HepG2 (cell line): ENCODE results near the gene ZNF384. TPM values are rescaled to one million over a fixed set of nuclear protein-coding genes. Genes with fewer than 3 reads are reported as not detected.
A peak's percentile ranks its signal among the peaks of the same experiment; 100 is the strongest.

Source experiments
- AGO1 ChIP-seq: fragments of 200-400 bp; formaldehyde crosslinking; IDR thresholded peaks from 2 replicates; pipeline ENCODE4 v1.6.1; 2017; ENCODE audit warnings: mild to moderate bottlenecking, low read depth, low read length, moderate library complexity; ENCODE audit not compliant: poor library complexity, severe bottlenecking
- CAMTA2 ChIP-seq: sonication (generic); formaldehyde crosslinking; IDR thresholded peaks from 2 replicates; pipeline ENCODE4 v1.4.0; 2020; ENCODE audit warnings: mild to moderate bottlenecking, missing genetic modification reagents, borderline replicate concordance
- CEBPZ ChIP-seq: IDR thresholded peaks from 2 replicates; pipeline ENCODE4 v1.6.1; 2012; ENCODE audit warnings: low read length, improper control_type of control experiment
- CREB3 ChIP-seq: sonication (generic); formaldehyde crosslinking; IDR thresholded peaks from 2 replicates; pipeline ENCODE4 v1.5.0; 2020; ENCODE audit warnings: missing genetic modification reagents
- GMEB1 ChIP-seq: sonication (generic); formaldehyde crosslinking; IDR thresholded peaks from 2 replicates; pipeline ENCODE4 v1.5.1; 2020; ENCODE audit warnings: missing genetic modification reagents, mild to moderate bottlenecking, borderline replicate concordance
- HNF4A ChIP-seq: sonication (generic); formaldehyde crosslinking; IDR thresholded peaks from 2 replicates; pipeline ENCODE4 v1.4.0; 2020; ENCODE audit warnings: missing genetic modification reagents
- MEIS1 ChIP-seq: sonication (generic); formaldehyde crosslinking; IDR thresholded peaks from 2 replicates; pipeline ENCODE4 v1.9.0; 2021; ENCODE audit warnings: mild to moderate bottlenecking, missing genetic modification reagents, moderate library complexity, borderline replicate concordance
- MLX ChIP-seq: IDR thresholded peaks from 2 replicates; pipeline ENCODE4 v1.6.1; 2016
- PBX2 ChIP-seq: IDR thresholded peaks from 2 replicates; pipeline ENCODE4 v1.6.1; 2016; ENCODE audit warnings: control low read depth
- PTBP1 ChIP-seq: fragments of 200-400 bp; formaldehyde crosslinking; IDR thresholded peaks from 2 replicates; pipeline ENCODE4 v1.6.1; 2018; ENCODE audit warnings: low read length, low read depth; ENCODE audit not compliant: poor library complexity, severe bottlenecking
- STAT5B ChIP-seq: sonication (generic); formaldehyde crosslinking; IDR thresholded peaks from 2 replicates; pipeline ENCODE4 v1.4.0; 2020; ENCODE audit warnings: missing genetic modification reagents
- TSC22D2 ChIP-seq: sonication (generic); formaldehyde crosslinking; IDR thresholded peaks from 2 replicates; pipeline ENCODE4 v1.5.1; 2020; ENCODE audit warnings: missing genetic modification reagents, mild to moderate bottlenecking, borderline replicate concordance
- U2AF2 ChIP-seq: fragments of 200-400 bp; formaldehyde crosslinking; IDR thresholded peaks from 2 replicates; pipeline ENCODE4 v1.6.1; 2017; ENCODE audit warnings: low read depth, mild to moderate bottlenecking, low read length
- ZBTB34 ChIP-seq: sonication (generic); formaldehyde crosslinking; IDR thresholded peaks from 2 replicates; pipeline ENCODE4 v1.8.0; 2022; ENCODE audit warnings: mild to moderate bottlenecking, missing genetic modification reagents
- ZNF326 ChIP-seq: sonication (generic); formaldehyde crosslinking; IDR thresholded peaks from 2 replicates; pipeline ENCODE4 v1.4.0; 2020; ENCODE audit warnings: missing genetic modification reagents, borderline replicate concordance
- ZNF367 ChIP-seq: sonication (generic); formaldehyde crosslinking; IDR thresholded peaks from 2 replicates; pipeline ENCODE4 v1.4.0; 2020; ENCODE audit warnings: missing genetic modification reagents, borderline replicate concordance
- ZNF570 ChIP-seq: sonication (generic); formaldehyde crosslinking; IDR thresholded peaks from 2 replicates; pipeline ENCODE4 v1.4.0; 2020; ENCODE audit warnings: mild to moderate bottlenecking, missing genetic modification reagents, borderline replicate concordance
- ZNF75D ChIP-seq: sonication (generic); formaldehyde crosslinking; IDR thresholded peaks from 2 replicates; pipeline ENCODE4 v1.8.1; 2023; ENCODE audit warnings: missing genetic modification reagents, mild to moderate bottlenecking, borderline replicate concordance
- polyA plus RNA-seq, 8 experiments: library from polyadenylated mRNA; depleted of rRNA in 3 of 8; stranded (reverse) in 7 of 8; unstranded in 1 of 8; fragments of >200 nt; fragmentation: Illumina TruSeq in 4 of 8; extraction: Trizol in 4 of 8; gene quantifications; 2 replicates each; pipeline versions ENCODE4 v1.2.1 to v1.2.3, GENCODE V29; 2011 to 2016; ENCODE audit warnings: low read depth in 4 of 8, missing spikeins in 1 of 8, mixed read lengths in 1 of 8; ENCODE audit not compliant: insufficient read depth in 1 of 8
- total RNA-seq, 5 experiments: library from RNA; depleted of rRNA; stranded (reverse); fragments of >200 nt; fragmentation: Illumina TruSeq; extraction: Trizol; gene quantifications; 2 replicates each; pipeline ENCODE4 v1.2.3, GENCODE V29; 2016; ENCODE audit warnings: low read depth in 1 of 5

Gene ZNF384
- total and polyA plus RNA-seq, 2 of the 13 experiments (the other 11 are each of a cell fraction or from before 2014, with no cell fraction given) = 23.6 to 55.3 TPM

GRCh38 chr12:6723607-6724408, 34.6 kb upstream of the ZNF384 start, which contains the start of gene COPS7A (continued):
- TF ChIP-seq ZBTB34 (0 out of 2 replicates have a peak, but pooled peaks have one; percentile 45), GMEB1 (CRISPR knock-in tag) (peak; percentile 95), STAT5B (CRISPR knock-in tag) (peak; percentile 43; the same call in 1 of the 2 replicates), PBX2 (CRISPR knock-in tag) (peak; percentile 75), CEBPZ (no peak), HNF4A (CRISPR knock-in tag) (peak; percentile 37; the same call in 1 of the 2 replicates), PTBP1 (no peak), CREB3 (CRISPR knock-in tag) (no peak; the same call in 1 of the 2 replicates), AGO1 (peak; percentile 56), U2AF2 (no peak), MEIS1 (CRISPR knock-in tag) (no peak; the same call in 1 of the 2 replicates), ZNF326 (CRISPR knock-in tag) (no peak), CAMTA2 (CRISPR knock-in tag) (peak; percentile 86), ZNF367 (CRISPR knock-in tag) (0 out of 2 replicates have a peak, but pooled peaks have one; percentile 63), ZNF570 (CRISPR knock-in tag) (0 out of 2 replicates have a peak, but pooled peaks have one; percentile 82), ZNF75D (peak; percentile 94; the same call in 1 of the 2 replicates), MLX (CRISPR knock-in tag) (peak; percentile 66; the same call in 1 of the 2 replicates), TSC22D2 (CRISPR knock-in tag) (peak; percentile 87; the same call in 1 of the 2 replicates)
